HepG2 (cell line): ENCODE measurements around the gene SIGMAR1. TPM values are rescaled to one million over a fixed set of nuclear protein-coding genes. Genes with fewer than 3 reads are reported as not detected.

ENCODE experiments used
- CBX1 ChIP-seq: IDR thresholded peaks from one replicate; pipeline ENCODE4 v1.6.1; 2016; ENCODE audit warnings: antibody characterized with exemption, low read depth
- FOXP1 ChIP-seq, 2 experiments: fragments of 450-650 bp in 1 of 2; IDR thresholded peaks; 2 replicates each; pipeline ENCODE4 v1.6.1; 2017 to 2018; ENCODE audit warnings: antibody characterized with exemption in 1 of 2
- HNF4A ChIP-seq: sonication (generic); formaldehyde crosslinking; IDR thresholded peaks from 2 replicates; pipeline ENCODE4 v1.4.0; 2020; ENCODE audit warnings: missing genetic modification reagents
- IKZF5 ChIP-seq: IDR thresholded peaks from 2 replicates; pipeline ENCODE4 v1.6.1; 2018; ENCODE audit warnings: missing genetic modification reagents, mild to moderate bottlenecking, missing compliant biosample characterization
- KMT2B ChIP-seq: IDR thresholded peaks from 2 replicates; pipeline ENCODE4 v1.6.1; 2016; ENCODE audit warnings: missing genetic modification reagents, missing compliant biosample characterization
- RXRA ChIP-seq: sonication (generic); formaldehyde crosslinking; IDR thresholded peaks from 2 replicates; pipeline ENCODE4 v1.5.1; 2020; ENCODE audit warnings: missing genetic modification reagents
- SNAI1 ChIP-seq: sonication (generic); formaldehyde crosslinking; IDR thresholded peaks from 2 replicates; pipeline ENCODE4 v1.5.0; 2020; ENCODE audit warnings: mild to moderate bottlenecking, missing genetic modification reagents, borderline replicate concordance
- ZNF407 ChIP-seq: sonication (generic); formaldehyde crosslinking; IDR thresholded peaks from one replicate; pipeline ENCODE4 v1.5.1; 2020; ENCODE audit warnings: mild to moderate bottlenecking, missing genetic modification reagents; ENCODE audit errors: not compliant biosample characterization
- ZNF468 ChIP-seq: sonication (generic); formaldehyde crosslinking; IDR thresholded peaks from 2 replicates; pipeline ENCODE4 v1.8.0; 2022; ENCODE audit warnings: mild to moderate bottlenecking, moderate library complexity, missing genetic modification reagents
- ZNF879 ChIP-seq: sonication (generic); formaldehyde crosslinking; IDR thresholded peaks from 2 replicates; pipeline ENCODE4 v1.8.1; 2023; ENCODE audit warnings: missing genetic modification reagents
- polyA plus RNA-seq, 8 experiments: library from polyadenylated mRNA; depleted of rRNA in 3 of 8; stranded (reverse) in 7 of 8; unstranded in 1 of 8; fragments of >200 nt; fragmentation: Illumina TruSeq in 4 of 8; extraction: Trizol in 4 of 8; gene quantifications; 2 replicates each; pipeline versions ENCODE4 v1.2.1 to v1.2.3, GENCODE V29; 2011 to 2016; ENCODE audit warnings: low read depth in 4 of 8, missing spikeins in 1 of 8, mixed read lengths in 1 of 8; ENCODE audit not compliant: insufficient read depth in 1 of 8
- total RNA-seq, 5 experiments: library from RNA; depleted of rRNA; stranded (reverse); fragments of >200 nt; fragmentation: Illumina TruSeq; extraction: Trizol; gene quantifications; 2 replicates each; pipeline ENCODE4 v1.2.3, GENCODE V29; 2016; ENCODE audit warnings: low read depth in 1 of 5
- TF ChIP-seq, protein P1 (sequence below): sonication (generic); formaldehyde crosslinking; IDR thresholded peaks from 2 replicates; pipeline ENCODE4 v1.8.1; 2023; ENCODE audit warnings: mild to moderate bottlenecking, missing genetic modification reagents, borderline replicate concordance
- TF ChIP-seq, protein P2 (sequence below): sonication (generic); formaldehyde crosslinking; IDR thresholded peaks from 2 replicates; pipeline ENCODE4 v1.4.0; 2020; ENCODE audit warnings: missing genetic modification reagents, borderline replicate concordance
- TF ChIP-seq, protein P3 (sequence below): sonication (generic); IDR thresholded peaks from 2 replicates; pipeline ENCODE4 v1.6.1; 2016; ENCODE audit warnings: low read depth, borderline replicate concordance

The SIGMAR1 gene
- total and polyA plus RNA-seq, 2 of the 13 experiments (the other 11 are each of a cell fraction or from before 2014, with no cell fraction given) = 38.9 to 60.8 TPM

- TF ChIP-seq ZNF407 (CRISPR knock-in tag) (no peak), FOXP1 (IDR thresholded peaks at IDR 0.05) (no peak), FOXP1 (CRISPR knock-in tag; IDR thresholded peaks at IDR 0.05) (no peak), SNAI1 (CRISPR knock-in tag) (no peak), KMT2B (CRISPR knock-in tag) (no peak), ZNF468 (CRISPR knock-in tag) (no peak), RXRA (CRISPR knock-in tag) (no peak), CBX1 (no peak), IKZF5 (no peak), ZNF879 (CRISPR knock-in tag) (no peak), HNF4A (peak; percentile 69)
- TF ChIP-seq, protein P1, sequence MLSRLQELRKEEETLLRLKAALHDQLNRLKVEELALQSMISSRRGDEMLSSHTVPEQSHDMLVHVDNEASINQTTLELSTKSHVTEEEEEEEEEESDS (CRISPR knock-in tag) = no peak
- TF ChIP-seq, protein P2, sequence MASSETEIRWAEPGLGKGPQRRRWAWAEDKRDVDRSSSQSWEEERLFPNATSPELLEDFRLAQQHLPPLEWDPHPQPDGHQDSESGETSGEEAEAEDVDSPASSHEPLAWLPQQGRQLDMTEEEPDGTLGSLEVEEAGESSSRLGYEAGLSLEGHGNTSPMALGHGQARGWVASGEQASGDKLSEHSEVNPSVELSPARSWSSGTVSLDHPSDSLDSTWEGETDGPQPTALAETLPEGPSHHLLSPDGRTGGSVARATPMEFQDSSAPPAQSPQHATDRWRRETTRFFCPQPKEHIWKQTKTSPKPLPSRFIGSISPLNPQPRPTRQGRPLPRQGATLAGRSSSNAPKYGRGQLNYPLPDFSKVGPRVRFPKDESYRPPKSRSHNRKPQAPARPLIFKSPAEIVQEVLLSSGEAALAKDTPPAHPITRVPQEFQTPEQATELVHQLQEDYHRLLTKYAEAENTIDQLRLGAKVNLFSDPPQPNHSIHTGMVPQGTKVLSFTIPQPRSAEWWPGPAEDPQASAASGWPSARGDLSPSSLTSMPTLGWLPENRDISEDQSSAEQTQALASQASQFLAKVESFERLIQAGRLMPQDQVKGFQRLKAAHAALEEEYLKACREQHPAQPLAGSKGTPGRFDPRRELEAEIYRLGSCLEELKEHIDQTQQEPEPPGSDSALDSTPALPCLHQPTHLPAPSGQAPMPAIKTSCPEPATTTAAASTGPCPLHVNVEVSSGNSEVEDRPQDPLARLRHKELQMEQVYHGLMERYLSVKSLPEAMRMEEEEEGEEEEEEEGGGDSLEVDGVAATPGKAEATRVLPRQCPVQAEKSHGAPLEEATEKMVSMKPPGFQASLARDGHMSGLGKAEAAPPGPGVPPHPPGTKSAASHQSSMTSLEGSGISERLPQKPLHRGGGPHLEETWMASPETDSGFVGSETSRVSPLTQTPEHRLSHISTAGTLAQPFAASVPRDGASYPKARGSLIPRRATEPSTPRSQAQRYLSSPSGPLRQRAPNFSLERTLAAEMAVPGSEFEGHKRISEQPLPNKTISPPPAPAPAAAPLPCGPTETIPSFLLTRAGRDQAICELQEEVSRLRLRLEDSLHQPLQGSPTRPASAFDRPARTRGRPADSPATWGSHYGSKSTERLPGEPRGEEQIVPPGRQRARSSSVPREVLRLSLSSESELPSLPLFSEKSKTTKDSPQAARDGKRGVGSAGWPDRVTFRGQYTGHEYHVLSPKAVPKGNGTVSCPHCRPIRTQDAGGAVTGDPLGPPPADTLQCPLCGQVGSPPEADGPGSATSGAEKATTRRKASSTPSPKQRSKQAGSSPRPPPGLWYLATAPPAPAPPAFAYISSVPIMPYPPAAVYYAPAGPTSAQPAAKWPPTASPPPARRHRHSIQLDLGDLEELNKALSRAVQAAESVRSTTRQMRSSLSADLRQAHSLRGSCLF (CRISPR knock-in tag) = no peak
- TF ChIP-seq, protein P3, sequence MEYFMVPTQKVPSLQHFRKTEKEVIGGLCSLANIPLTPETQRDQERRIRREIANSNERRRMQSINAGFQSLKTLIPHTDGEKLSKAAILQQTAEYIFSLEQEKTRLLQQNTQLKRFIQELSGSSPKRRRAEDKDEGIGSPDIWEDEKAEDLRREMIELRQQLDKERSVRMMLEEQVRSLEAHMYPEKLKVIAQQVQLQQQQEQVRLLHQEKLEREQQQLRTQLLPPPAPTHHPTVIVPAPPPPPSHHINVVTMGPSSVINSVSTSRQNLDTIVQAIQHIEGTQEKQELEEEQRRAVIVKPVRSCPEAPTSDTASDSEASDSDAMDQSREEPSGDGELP = no peak
Measured at GRCh38 chr9:34630402-34631154, 7.0 kb downstream of the SIGMAR1 start (continued).
